Hippocampal formation (tissue), 2 donors: ENCODE data around the gene COMMD3.
"Not testable (repeated sequence)": the region's sequence is repeated elsewhere in the genome, so short reads cannot be mapped to it uniquely, and the experiment has no call there.

Experiments used
- DNase-seq, 2 donors: peaks; one replicate each; lab custom pipeline; 2025; lab: John Stamatoyannopoulos, UW

Gene COMMD3

DNA sequence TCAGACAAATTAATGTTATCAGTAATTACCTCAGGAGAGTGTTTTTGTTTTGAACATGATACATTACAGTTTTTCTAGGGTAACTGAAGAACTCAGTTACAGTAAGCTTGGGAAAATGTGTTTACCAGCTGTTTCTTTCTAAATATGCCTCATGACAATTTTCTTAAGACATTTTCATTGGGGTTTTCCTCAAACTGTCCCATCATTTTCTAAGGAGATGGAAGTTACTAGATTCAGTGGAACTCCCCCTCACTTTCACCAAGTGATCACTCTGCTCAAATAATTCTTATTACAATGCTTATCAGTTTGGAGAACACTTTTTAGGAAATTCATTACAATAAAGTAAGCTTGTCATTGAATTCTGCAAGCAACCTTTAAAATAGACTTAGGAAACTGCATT, 22.7 kb downstream of the COMMD3 start:
- DNase-seq = no peak

DNA sequence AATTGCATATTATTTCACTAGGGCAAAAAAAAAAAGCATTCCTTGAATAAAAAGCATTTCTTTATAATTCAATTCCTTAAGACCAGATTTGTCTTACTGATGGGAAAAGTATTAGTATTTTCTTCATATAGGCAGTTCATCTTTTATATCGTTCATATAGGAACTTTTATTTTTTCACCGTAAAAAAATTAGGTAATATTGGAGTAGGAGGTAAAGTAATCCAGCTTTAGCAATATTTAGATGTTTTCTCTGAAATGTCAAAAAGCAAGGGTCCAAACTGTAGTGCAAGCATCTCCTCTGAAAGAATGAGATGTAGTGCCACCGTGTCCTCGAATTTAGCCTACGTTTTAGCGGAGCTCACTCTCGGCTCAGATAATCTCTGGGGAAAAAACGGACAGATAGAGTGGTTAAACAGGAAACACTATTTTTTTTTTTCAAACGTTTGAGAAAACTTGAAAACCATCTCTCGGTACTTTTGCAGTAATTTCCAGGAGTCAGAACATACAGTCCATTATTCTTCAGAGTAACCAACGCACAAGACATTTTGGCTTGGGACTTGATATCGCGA, 23.7 kb downstream of the COMMD3 start:
- DNase-seq = no peak

DNA sequence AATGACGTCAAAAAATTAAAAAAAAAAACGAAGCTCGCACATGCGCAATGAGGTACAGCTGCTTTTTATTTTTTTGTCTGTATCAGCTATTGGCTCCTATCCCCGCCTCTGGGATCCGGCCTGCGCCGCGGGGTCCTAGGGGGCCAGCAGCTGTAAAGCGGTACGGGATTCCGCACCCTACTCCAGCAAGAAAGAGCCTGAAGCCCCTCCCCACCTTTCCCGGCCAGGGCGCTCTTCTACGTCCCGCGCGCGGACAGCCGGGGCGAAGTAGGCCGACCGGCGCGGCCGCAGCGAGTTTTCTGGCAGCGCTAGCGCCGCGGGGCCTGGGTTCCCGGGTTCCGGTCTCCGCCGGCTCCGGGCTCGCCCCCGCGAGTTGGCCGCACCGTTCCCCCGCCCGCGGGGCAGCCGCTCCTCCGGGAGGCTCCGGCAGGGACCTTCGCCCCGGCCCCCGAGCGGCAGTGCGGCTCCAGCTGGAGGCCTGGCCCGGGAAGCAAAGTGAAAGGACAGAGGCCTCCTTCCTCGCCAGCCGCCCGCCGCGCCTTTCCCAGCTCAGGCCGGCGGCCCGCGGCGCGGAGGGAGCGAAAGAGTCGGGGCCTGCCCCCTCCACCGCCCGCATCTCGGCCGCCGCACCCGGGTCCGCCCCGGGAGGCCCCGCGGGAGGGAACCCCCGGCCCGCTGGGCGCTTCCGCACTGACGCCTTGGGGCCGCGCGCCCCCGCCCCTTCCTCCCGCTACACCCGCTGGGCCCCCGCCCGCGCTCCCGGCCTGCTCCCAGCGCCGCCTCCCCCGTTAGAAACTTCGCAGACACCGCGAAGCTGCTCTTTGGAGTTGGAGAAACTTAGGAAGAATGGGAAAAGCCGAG, 24.4 kb downstream of the COMMD3 start:
- peak; percentile 60 to 76 for DNase-seq

DNA sequence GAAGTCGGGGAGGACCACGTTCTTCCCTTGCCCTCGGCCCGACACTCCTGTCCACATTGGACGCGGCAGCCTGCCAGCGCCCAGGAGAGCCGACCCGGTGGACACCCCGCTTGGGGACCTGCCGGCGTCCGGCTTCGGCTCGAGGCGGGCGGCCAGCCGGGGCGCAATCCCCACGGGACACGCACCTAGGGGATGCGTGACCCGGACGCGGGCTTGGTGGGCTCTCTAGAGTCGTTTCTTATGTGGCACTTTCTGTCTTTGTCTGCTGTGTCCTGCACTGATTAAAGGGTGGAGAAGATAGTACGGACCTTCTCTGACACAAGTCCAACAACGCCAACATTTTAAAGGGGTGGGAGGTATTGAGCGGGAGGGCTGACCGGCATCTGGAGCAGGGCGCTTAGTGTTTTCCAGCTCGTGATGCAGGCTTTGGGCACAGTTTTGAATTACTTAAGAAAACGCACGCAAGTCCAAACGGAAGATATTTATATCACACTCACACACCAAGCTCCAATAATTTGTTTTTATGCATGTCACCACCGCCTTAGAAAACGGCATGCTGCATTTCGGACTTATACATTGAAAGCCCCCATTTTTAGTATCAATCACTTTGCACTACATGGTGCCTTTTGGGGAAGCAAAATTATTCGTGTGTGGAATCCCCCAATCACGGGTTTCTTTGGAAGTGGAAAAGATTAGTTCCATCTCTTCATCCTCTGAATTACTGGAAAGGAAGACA, 25.2 kb downstream of the COMMD3 start:
- DNase-seq = no peak

DNA sequence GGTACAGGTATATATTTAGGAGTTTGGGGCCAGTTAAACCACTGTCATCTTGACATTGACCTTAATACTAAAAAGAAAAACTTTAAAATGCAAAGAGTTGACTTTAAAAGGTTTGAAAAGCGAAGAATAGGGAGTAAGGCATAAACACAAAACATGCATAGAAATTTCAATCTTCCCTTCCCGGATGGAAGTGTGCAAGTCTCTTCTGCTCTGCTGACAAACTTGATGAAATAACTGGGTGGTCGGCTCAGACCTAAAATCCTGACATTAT, 25.7 kb downstream of the COMMD3 start:
- no peak for DNase-seq

DNA sequence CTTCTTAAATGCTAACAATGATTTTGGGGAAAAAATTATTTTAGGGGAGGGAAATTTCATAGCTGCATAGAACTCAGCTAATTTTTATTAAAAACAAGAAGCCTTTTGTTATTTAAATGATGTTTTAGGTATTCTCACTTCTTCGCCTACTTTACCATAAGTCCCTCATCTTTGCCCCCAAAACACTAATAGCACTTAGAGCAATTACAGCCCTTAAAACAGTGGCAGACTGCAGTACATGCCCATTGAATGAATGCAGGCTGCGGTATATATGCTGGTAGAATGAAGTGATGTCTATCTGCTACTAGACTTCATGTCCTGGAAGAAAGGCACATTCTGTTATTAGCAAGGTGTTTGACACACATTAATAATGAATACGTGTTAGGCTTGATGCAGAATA, 26.2 kb downstream of the COMMD3 start:
- DNase-seq = no peak

DNA sequence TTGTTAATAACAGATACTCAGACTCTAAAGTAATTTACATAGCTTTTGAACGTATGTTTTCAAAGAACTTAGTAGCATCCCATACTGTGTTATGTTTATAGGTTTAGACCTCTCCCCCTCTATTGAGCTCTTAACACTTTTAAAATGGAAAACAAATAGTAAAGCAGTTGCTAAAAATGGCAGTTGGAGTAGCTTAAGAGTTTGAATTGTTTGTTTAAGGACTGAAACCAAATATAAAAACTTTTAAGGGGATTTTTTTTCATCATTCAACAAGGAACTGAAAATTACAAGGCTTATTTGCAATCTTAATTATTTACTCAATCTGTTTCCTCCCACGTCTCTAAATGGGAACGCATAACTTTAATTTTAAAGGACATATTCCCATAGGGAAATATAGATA, 27.5 kb downstream of the COMMD3 start:
- DNase-seq = no peak

DNA sequence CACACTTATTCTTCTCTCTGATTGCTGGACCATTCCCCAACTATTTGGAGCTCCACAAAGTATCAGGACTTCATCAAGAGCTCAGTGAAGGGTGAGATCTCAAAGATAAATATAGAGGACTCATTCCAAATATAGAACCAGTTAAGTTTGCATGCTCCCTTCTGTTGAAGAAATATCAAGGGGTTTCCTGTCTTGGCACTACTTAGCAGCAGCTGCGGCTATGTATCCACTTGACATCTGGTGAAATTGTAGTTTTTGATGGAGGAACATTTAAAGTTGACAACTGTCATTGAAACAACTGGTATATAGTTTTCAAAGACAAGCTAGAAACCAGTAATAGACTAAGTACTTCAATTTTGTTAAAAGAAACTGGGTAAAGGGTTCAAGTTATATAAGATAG, 28.1 kb downstream of the COMMD3 start:
- no peak for DNase-seq

DNA sequence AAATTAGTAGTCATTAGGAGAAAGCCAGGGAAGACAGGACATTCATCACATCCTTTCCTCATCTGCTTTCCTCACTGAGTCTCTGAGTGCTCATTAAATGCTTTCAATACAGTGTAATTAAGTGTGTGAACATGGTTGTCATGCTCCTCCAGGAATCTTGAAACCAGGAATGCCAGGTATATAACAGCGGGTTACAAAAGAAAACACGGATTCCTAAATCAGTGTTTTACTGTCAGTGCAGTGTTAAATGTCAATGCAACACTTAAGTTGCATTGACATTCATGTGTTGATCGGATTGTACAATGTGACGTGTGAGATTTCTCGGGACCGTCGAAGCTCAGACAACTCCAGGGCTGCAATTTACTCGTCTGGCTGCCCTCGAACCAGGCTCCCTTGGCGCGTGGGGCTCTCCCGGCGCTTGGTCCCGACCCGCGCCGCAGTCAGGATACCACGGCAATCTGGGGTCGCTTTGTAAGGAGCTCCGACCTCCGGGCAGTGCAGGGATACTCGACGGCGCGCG, 28.7 kb downstream of the COMMD3 start:
- no peak for DNase-seq

DNA sequence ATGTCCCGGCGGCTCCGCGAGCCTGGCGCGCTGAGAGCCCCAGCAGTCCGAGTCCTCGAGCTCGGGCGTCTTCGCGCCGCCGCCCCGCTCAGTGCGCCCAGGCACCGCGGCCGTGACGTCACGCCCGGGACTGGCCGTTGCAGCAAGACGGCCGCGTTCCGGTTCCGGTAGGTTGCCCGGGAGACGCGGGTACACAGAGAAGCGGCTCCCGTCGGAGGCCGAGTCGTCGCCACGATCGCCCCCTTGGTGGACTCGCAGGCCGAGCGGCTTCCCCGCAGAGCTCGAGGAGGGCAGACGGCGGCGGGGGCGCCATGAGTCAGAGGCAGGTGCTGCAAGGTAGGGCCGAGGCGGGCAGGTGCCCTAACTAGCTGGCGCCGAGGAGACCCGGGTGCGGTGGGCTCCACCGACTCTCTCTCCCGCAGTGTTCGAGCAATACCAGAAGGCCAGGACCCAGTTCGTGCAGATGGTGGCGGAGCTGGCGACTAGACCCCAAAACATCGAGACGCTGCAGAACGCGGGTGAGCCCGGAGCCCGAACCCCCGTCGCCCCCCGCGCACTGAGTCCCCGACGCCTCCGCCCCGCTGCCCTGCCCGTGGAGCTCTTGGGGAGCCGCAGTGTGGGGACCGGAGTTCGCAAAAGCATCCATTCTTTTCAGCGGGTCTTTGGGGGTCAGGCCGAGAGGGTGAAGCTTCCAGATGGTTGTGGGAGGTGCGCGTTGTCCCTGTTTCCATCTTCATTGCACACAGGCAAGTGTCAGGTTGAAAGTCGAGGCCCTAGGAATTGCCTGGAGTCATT, 29.3 kb downstream of the COMMD3 start, which contains the start of gene SPAG6:
SPAG6 (plus strand) TSS at position 196 of the 795 bp plus-strand sequence; CDS start at position 312, 116 bp downstream.
- peak in 1 of 2 donors; percentile 19 for DNase-seq

DNA sequence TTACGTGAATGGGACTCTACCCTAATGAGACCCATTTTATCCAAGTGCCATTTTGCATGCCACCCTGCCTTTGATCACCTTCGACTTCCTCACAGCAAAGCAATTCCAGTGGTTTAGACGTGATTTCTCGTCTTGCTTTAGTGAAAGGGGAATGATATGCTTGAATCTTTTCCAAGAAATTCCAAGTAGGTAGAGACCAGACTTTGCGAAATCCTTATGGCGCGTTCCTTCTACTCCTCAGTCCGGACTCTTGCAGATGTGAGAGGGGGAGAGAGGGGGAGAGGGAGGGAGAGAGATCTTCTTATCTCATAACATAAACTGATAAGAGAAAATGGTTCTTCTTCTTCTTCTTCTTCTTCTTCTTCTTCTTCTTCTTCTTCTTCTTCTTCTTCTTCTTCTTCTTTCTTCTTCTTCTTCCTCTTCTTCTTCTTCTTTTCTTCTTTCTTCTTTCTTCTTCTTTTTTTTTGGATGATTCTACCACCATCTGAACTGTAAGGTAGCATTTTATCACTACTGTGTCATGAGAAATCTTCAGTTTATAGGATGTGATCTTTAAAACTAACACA, 30.0 kb downstream of the COMMD3 start:
- DNase-seq = no peak

DNA sequence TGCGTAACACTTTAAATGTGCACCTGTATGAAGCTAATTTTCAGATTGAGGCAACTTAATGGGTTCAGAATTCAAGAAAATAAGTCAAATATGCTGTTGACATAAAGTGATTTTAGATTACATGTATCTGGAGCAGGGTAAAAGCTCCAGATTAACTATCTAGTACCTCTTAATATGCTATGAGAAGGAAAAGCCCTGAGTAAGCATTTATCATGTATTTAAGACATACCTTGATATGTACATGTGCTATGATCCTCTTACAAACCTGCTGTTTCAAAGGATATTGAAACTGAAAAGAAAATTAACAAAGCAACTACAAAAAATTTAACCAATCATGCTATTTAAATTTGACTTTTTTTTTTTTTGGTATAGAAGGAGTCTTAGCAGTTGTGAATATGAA, 33.6 kb downstream of the COMMD3 start:
- no peak for DNase-seq

DNA sequence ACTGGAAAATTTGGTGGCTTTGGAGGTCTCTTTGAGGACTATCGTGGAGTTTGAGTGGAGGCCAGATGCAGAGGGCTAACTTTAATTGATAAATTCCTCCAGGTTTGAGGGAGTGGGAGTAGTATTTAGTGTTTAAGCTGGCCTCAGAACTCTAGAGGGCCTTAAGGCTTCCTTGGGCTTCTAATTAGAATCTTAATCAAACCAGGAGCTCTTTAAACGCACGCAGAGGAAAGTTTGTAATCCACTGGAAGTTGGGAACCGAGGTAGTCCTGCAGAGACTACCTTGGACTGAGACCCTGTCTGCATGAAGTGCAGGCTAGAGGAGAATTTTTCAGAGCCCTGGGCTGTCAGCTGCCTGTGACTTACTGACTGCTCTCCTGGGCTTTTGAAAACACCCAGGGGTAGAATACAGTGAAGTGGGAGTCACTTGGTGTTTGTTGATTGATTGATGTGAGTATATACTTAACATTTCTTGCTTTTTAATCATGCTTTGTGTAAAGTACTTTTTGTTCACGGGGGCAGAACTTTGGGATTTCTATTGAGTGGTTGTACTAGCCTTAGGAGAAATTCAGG, 35.0 kb downstream of the COMMD3 start:
- no peak for DNase-seq

DNA sequence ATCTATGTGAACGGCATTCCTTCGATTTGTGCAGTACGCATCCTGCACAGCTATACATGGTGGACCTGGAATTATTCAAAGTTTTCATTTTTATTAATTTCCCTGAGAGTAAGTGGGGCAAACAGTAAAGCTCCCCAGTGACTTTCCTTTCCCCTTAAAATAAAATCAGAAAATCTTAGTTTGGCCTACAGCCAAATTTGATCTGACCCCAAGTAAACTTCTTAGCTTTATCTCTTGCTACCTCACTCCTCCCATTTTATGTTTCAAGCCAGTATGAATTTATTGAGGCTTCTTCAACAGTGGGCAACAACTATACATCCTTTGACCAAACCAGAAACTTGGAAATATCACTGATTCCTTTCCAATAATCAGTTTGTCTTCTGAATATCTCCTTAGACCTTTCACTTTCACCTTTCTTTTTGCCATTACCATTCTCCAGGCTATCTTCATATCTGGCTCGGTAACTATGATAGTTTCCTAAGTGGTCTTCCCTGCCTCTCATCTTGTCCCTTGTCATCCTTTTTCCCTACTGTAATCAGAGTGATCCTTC, 40.2 kb downstream of the COMMD3 start:
- no peak for DNase-seq

DNA sequence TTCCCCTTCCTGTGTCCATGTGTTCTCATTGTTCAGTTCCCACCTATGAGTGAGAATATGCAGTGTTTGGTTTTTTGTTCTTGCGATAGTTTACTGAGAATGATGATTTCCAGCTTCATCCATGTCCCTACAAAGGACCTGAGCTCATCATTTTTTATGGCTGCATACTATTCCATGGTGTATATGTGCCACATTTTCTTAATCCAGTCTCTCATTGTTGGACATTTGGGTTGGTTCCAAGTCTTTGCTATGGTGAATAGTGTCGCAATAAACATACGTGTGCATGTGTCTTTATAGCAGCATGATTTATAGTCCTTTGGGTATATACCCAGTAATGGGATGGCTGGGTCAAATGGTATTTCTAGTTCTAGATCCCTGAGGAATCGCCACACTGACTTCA, 41.6 kb downstream of the COMMD3 start:
- not testable (repeated sequence) for DNase-seq

DNA sequence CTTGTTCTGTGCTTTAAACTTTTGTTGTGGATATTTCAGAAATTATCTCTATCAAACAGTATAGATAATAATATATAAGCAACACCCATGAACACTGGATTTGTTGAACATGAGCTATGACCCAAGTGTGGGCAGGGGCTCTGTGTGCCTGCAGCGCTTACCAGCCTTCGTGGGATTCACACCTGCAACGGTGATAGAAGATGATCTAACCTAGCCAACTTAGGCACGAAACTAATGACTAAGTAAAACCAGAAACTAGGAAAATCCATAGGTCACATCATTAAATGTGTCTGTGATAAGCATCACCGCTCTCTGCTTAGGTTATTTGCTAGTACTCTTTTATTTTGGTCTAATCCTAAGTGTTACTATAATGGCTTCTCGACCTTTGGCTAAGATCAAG, 47.1 kb downstream of the COMMD3 start:
- no peak for DNase-seq

DNA sequence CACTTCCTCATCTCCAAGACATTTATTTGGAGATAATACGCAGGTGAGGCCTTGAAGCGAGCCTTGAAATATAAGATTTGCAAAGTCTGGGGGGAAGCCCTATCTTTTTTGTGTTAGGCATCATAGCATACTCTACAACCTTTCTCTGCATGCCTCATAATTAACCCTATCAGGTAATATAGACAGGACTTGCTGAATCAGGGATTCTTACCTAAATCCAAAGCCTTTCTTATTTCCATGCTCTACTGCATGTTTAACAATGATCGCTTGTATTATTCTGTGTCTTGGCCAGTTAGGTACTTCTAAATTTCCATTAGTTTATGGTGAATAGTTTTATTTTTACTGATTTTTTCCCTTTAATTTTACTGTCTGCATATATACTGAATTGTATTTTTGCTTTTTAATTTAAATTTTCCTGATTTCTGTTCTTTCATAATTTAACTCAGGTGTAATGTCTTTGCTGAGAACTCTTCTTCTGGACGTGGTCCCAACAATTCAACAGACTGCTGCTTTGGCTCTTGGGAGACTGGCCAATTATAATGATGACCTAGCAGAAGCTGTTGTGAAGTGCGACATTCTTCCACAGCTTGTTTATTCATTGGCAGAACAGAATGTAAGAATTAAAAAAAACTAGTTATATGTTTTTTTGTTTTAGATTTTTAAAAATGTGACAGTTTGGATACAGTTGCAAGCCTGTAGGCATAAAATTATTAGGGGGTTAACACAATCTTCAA, 48.4 kb downstream of the COMMD3 start:
- DNase-seq = no peak

DNA sequence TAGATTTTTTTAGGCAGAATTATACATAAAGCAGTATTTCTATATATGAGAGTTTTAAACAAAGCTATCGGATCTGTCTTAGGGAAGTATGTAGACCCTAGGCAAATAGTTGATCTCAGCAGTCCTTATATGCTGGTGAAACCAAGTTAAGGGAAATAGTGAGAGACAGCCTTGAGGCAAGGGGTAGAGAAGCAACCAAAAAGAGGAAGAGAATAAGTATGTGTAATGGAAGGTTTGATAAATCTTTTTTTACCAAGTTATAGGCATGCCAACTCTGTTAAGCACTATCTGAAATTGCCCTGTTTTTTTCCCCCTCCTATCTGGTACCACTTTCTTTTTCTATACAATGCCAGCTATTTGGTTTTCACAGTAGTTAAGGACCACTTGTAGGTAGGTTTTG, 49.0 kb downstream of the COMMD3 start:
- peak in 1 of 2 donors; percentile 9 for DNase-seq

DNA sequence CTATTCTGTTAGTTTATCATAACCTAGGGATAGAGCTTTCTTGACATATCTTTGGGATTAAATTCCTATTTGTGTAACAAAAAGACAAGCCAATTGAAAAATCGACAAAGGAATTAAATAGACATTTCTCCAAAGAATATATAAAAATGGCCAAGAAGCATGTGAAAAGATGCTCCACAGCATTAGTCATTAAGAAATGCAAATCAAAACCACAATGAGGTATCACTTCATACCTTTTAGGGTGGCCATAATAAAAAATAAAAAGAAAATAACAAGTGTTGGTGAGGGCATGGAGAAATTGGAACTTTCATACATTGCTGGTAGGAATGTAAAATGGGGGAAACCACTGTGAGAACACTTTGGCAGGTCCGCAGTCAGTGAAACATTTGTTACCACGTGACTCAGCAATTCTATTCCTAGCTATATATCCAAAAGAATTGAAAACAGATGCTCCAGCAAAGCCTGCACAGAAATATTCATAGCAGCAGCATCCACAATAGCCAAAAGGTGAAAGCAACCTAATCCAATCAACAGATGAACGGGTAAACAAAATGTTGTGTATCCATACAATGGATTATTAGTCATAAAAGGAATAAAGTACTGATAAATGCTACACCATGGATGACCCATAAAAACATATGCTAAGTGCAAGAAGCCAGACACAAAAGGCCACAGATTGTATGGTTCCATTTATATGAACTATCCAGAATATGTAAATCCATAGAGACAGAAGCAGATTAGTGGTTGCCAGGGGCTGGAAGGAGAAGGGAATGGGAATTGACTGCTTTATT, 49.7 kb downstream of the COMMD3 start:
- no peak for DNase-seq

DNA sequence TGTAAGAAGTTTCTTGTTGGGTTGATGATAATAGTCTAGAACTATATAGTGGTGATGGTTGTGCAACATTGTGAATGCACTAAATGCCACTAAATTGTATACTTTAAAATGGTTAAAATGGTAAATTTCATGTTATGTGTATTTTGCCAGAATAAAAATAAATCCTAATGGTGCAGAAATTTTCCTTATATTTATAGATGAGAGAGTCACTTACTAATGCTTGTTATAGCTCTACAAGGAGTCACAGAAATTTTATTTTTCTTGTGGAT, 50.2 kb downstream of the COMMD3 start:
- DNase-seq = no peak
